GM12878 (cell line): ENCODE measurements around the gene VIT.

Source experiments
- DPF2 ChIP-seq: fragments of 450-650 bp; IDR thresholded peaks from 2 replicates; pipeline ENCODE4 v1.6.1; 2017; ENCODE audit warnings: mild to moderate bottlenecking
- EZH2 ChIP-seq: IDR thresholded peaks from 2 replicates; pipeline ENCODE4 v1.6.1; 2012; ENCODE audit warnings: low read depth, mild to moderate bottlenecking, control low read depth, inconsistent platforms, low read length, borderline replicate concordance; ENCODE audit not compliant: control insufficient read depth
- MYC ChIP-seq: IDR thresholded peaks from 2 replicates; pipeline ENCODE4 v1.6.1; 2011; ENCODE audit warnings: mild to moderate bottlenecking, low read length, moderate library complexity, inconsistent platforms; ENCODE audit not compliant: insufficient read depth, insufficient replicate concordance, insufficient read length, severe bottlenecking
- POLR2A ChIP-seq: IDR thresholded peaks from 2 replicates; pipeline ENCODE4 v1.6.1; 2011; ENCODE audit warnings: low read depth, mild to moderate bottlenecking, low read length
- POLR2AphosphoS5 ChIP-seq: IDR thresholded peaks from 2 replicates; pipeline ENCODE4 v1.6.1; 2011; ENCODE audit warnings: mild to moderate bottlenecking, low read length, inconsistent platforms
- SPI1 ChIP-seq: IDR thresholded peaks from 2 replicates; pipeline ENCODE4 v1.6.1; 2011; ENCODE audit warnings: low read depth, mild to moderate bottlenecking, low read length, moderate library complexity, borderline replicate concordance; ENCODE audit not compliant: insufficient read depth
- ZNF274 ChIP-seq: IDR thresholded peaks from one replicate; pipeline ENCODE4 v1.8.0; 2011; ENCODE audit not compliant: insufficient read length, insufficient read depth
- TF ChIP-seq, protein P1 (sequence below), 3 experiments: IDR thresholded peaks in 2 of 3; conservative IDR thresholded peaks in 1 of 3; 2 replicates each; pipeline ENCODE4 v1.5.1; 2011; ENCODE audit warnings: low read depth in 3 of 3, low read length in 3 of 3, mild to moderate bottlenecking in 3 of 3, control low read depth in 2 of 3, moderate library complexity in 2 of 3, inconsistent platforms in 1 of 3, mixed read lengths in 1 of 3; ENCODE audit not compliant: control insufficient read depth in 2 of 3, insufficient read depth in 1 of 3; ENCODE audit errors: extremely low read depth in 1 of 3
- TF ChIP-seq, protein P2 (sequence below): fragments of 450-650 bp; IDR thresholded peaks from 2 replicates; pipeline ENCODE4 v1.6.1; 2017; ENCODE audit warnings: mild to moderate bottlenecking
- TF ChIP-seq, protein P3 (sequence below): fragments of 450-650 bp; IDR thresholded peaks from 2 replicates; pipeline ENCODE4 v1.6.1; 2017; ENCODE audit warnings: mild to moderate bottlenecking, moderate library complexity

- TF ChIP-seq SPI1: no peak
- no peak for TF ChIP-seq ZNF274
- TF ChIP-seq, protein P1, sequence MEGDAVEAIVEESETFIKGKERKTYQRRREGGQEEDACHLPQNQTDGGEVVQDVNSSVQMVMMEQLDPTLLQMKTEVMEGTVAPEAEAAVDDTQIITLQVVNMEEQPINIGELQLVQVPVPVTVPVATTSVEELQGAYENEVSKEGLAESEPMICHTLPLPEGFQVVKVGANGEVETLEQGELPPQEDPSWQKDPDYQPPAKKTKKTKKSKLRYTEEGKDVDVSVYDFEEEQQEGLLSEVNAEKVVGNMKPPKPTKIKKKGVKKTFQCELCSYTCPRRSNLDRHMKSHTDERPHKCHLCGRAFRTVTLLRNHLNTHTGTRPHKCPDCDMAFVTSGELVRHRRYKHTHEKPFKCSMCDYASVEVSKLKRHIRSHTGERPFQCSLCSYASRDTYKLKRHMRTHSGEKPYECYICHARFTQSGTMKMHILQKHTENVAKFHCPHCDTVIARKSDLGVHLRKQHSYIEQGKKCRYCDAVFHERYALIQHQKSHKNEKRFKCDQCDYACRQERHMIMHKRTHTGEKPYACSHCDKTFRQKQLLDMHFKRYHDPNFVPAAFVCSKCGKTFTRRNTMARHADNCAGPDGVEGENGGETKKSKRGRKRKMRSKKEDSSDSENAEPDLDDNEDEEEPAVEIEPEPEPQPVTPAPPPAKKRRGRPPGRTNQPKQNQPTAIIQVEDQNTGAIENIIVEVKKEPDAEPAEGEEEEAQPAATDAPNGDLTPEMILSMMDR (IDR thresholded peaks at IDR 0.05 in 2 of 3, conservative IDR thresholded peaks at IDR 0.05 in 1 of 3; ENCODE audit: control insufficient read depth in 2 of 3, extremely low read depth in 1 of 3, insufficient read depth in 1 of 3, low read depth in 3 of 3, low read length in 3 of 3): no peak
- TF ChIP-seq EZH2: no peak
- no peak for TF ChIP-seq POLR2AphosphoS5
- TF ChIP-seq, protein P2, sequence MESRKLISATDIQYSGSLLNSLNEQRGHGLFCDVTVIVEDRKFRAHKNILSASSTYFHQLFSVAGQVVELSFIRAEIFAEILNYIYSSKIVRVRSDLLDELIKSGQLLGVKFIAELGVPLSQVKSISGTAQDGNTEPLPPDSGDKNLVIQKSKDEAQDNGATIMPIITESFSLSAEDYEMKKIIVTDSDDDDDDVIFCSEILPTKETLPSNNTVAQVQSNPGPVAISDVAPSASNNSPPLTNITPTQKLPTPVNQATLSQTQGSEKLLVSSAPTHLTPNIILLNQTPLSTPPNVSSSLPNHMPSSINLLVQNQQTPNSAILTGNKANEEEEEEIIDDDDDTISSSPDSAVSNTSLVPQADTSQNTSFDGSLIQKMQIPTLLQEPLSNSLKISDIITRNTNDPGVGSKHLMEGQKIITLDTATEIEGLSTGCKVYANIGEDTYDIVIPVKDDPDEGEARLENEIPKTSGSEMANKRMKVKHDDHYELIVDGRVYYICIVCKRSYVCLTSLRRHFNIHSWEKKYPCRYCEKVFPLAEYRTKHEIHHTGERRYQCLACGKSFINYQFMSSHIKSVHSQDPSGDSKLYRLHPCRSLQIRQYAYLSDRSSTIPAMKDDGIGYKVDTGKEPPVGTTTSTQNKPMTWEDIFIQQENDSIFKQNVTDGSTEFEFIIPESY: no peak
- no peak for TF ChIP-seq POLR2A
- TF ChIP-seq, protein P3, sequence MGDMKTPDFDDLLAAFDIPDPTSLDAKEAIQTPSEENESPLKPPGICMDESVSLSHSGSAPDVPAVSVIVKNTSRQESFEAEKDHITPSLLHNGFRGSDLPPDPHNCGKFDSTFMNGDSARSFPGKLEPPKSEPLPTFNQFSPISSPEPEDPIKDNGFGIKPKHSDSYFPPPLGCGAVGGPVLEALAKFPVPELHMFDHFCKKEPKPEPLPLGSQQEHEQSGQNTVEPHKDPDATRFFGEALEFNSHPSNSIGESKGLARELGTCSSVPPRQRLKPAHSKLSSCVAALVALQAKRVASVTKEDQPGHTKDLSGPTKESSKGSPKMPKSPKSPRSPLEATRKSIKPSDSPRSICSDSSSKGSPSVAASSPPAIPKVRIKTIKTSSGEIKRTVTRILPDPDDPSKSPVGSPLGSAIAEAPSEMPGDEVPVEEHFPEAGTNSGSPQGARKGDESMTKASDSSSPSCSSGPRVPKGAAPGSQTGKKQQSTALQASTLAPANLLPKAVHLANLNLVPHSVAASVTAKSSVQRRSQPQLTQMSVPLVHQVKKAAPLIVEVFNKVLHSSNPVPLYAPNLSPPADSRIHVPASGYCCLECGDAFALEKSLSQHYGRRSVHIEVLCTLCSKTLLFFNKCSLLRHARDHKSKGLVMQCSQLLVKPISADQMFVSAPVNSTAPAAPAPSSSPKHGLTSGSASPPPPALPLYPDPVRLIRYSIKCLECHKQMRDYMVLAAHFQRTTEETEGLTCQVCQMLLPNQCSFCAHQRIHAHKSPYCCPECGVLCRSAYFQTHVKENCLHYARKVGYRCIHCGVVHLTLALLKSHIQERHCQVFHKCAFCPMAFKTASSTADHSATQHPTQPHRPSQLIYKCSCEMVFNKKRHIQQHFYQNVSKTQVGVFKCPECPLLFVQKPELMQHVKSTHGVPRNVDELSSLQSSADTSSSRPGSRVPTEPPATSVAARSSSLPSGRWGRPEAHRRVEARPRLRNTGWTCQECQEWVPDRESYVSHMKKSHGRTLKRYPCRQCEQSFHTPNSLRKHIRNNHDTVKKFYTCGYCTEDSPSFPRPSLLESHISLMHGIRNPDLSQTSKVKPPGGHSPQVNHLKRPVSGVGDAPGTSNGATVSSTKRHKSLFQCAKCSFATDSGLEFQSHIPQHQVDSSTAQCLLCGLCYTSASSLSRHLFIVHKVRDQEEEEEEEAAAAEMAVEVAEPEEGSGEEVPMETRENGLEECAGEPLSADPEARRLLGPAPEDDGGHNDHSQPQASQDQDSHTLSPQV: no peak
- no peak for TF ChIP-seq DPF2
- no peak for TF ChIP-seq MYC
Measured at GRCh38 chr2:36855429-36855828, 158.9 kb downstream of the VIT start.
